GM10248 (cell line): ENCODE results near the gene TTC32.

ENCODE experiments used
- CTCF ChIA-PET: fragments of 300-600 bp; sonication (Branson Sonifier 250); formaldehyde crosslinking; extraction: SDS; loops from one replicate; lab custom pipeline; 2021; ENCODE audit warnings: antibody characterized with exemption; lab: Yijun Ruan, JAX
- POLR2A ChIA-PET: fragments of 350-650 bp; sonication (Branson Sonifier 250); formaldehyde crosslinking; extraction: SDS; loops from one replicate; lab custom pipeline; 2020; ENCODE audit warnings: antibody characterized with exemption; lab: Yijun Ruan, JAX
- DNase-seq: peaks from one replicate; pipeline ENCODE4 v3.0.0; 2012; ENCODE audit errors: extremely low spot score
- CTCF ChIP-seq: IDR thresholded peaks from 2 replicates; pipeline ENCODE4 v1.5.1; 2012; ENCODE audit warnings: mild to moderate bottlenecking, low read depth; ENCODE audit errors: extremely low read depth, missing control alignments, control extremely low read depth

TTC32 gene

GRCh38 chr2:19916385-19916950 lies 14.7 kb upstream of the TTC32 start:
- DNase-seq, result no peak
- ChIA-PET POLR2A (no interaction called here), CTCF (interaction anchor here (1.2 to 2.2 kb wide), 2 partner anchors 10 to 39 kb away, joined by 3 to 13 read pairs; no protein-coding TSS in a partner anchor)
- no peak for TF ChIP-seq CTCF

GRCh38 chr2:19914266-19914975 lies 12.6 kb upstream of the TTC32 start:
- ChIA-PET CTCF (interaction anchor here (0.8 to 1.9 kb wide), 4 partner anchors 8 to 29 kb away, joined by 3 to 9 read pairs (median 3); no protein-coding TSS in a partner anchor), POLR2A (no interaction called here)
- no peak for TF ChIP-seq CTCF

GRCh38 chr2:19911808-19912509 lies 10.2 kb upstream of the TTC32 start:
- CTCF ChIA-PET, result interaction anchor here (0.7 to 1.9 kb wide), 5 partner anchors 9 to 313 kb away, joined by 3 to 5 read pairs (median 3); partner anchors contain the start of gene SDC1
- no peak for DNase-seq
- TF ChIP-seq CTCF, result no peak
- POLR2A ChIA-PET, result no interaction called here

More at GRCh38 chr2:19914266-19914975, 12.6 kb upstream of the TTC32 start:
- no peak for DNase-seq

GRCh38 chr2:19902216-19902740 lies 495 bp upstream of the TTC32 start:
- TF ChIP-seq CTCF, result no peak
- ChIA-PET POLR2A (interaction anchor here (0.6 kb wide), 1 partner anchor 83 kb away, joined by 4 read pairs; no protein-coding TSS in a partner anchor), CTCF (interaction anchor here (1.0 kb wide), 1 partner anchor 12 kb away, joined by 3 read pairs; no protein-coding TSS in a partner anchor)
- DNase-seq, result peak; percentile 15

GRCh38 chr2:19900931-19901441 lies 797 bp downstream of the TTC32 start:
- TF ChIP-seq CTCF, result no peak
- DNase-seq, result no peak
- POLR2A ChIA-PET, result no interaction called here
- CTCF ChIA-PET, result no interaction called here
